Hepatocyte (in vitro differentiated cells): Measurements from ENCODE around the gene SPSB2. TPM values are rescaled to one million over a fixed set of nuclear protein-coding genes. Genes with fewer than 3 reads are reported as not detected.

Experiments
- DNase-seq: peaks from one replicate; pipeline ENCODE4 v3.0.0-alpha.2; 2016; ENCODE audit warnings: low spot score
- H2AFZ ChIP-seq: fragments of 200-600 bp; sonication (generic); 2 replicates; pipeline ENCODE4 v1.6.0; 2016; ENCODE audit warnings: antibody characterized with exemption, mild to moderate bottlenecking
- H3K27ac ChIP-seq: fragments of 200-600 bp; sonication (generic); 2 replicates; pipeline ENCODE4 v1.5.1; 2016; ENCODE audit warnings: mild to moderate bottlenecking
- H3K27me3 ChIP-seq: fragments of 200-600 bp; sonication (generic); 2 replicates; pipeline ENCODE4 v1.6.1; 2016
- H3K36me3 ChIP-seq: fragments of 200-600 bp; sonication (generic); replicated peaks from 2 replicates; pipeline ENCODE4 v1.5.1; 2016; ENCODE audit warnings: low read depth; ENCODE audit not compliant: insufficient read depth
- H3K4me1 ChIP-seq: fragments of 200-600 bp; sonication (generic); 2 replicates; pipeline ENCODE4 v1.5.1; 2016; ENCODE audit warnings: mild to moderate bottlenecking, moderate library complexity; ENCODE audit not compliant: insufficient read depth
- H3K4me2 ChIP-seq: fragments of 200-600 bp; sonication (generic); 2 replicates; pipeline ENCODE4 v1.6.0; 2016
- H3K4me3 ChIP-seq: fragments of 200-600 bp; sonication (generic); 2 replicates; pipeline ENCODE4 v1.5.1; 2016; ENCODE audit warnings: mild to moderate bottlenecking
- H3K79me2 ChIP-seq: fragments of 200-600 bp; sonication (generic); 2 replicates; pipeline ENCODE4 v1.6.0; 2017; ENCODE audit warnings: mild to moderate bottlenecking
- H3K9me2 ChIP-seq: fragments of 200-600 bp; sonication (generic); replicated peaks from 2 replicates; pipeline ENCODE4 v1.6.0; 2017; ENCODE audit warnings: mild to moderate bottlenecking; ENCODE audit not compliant: insufficient read depth
- H3K9me3 ChIP-seq: fragments of 200-600 bp; sonication (generic); 2 replicates; pipeline ENCODE4 v1.5.1; 2016; ENCODE audit warnings: low read depth, mild to moderate bottlenecking
- H4K20me1 ChIP-seq: fragments of 200-600 bp; sonication (generic); 2 replicates; pipeline ENCODE4 v1.6.0; 2016; ENCODE audit warnings: mild to moderate bottlenecking; ENCODE audit not compliant: insufficient read depth, poor library complexity, severe bottlenecking
- CTCF ChIP-seq: fragments of 200-600 bp; sonication (generic); IDR thresholded peaks from 2 replicates; pipeline ENCODE4 v1.5.1; 2016; ENCODE audit warnings: antibody characterized with exemption, mild to moderate bottlenecking; ENCODE audit not compliant: poor library complexity
- EZH2 ChIP-seq: fragments of 200-600 bp; sonication (generic); IDR thresholded peaks from 2 replicates; pipeline ENCODE4 v1.6.1; 2016; ENCODE audit warnings: antibody characterized with exemption, mild to moderate bottlenecking, borderline replicate concordance
- EZH2phosphoT487 ChIP-seq: fragments of 200-600 bp; sonication (generic); IDR thresholded peaks from one replicate; pipeline ENCODE4 v1.6.1; 2018; ENCODE audit warnings: antibody characterized with exemption, mild to moderate bottlenecking, low read depth, moderate library complexity; ENCODE audit not compliant: unreplicated experiment, severe bottlenecking
- WGBS: methylation state at CpG from one replicate; pipeline ENCODE4 v1.1.6; 2016; ENCODE audit warnings: low lambda C conversion rate; ENCODE audit errors: missing lambda C conversion rate; 5-methylcytosine and 5-hydroxymethylcytosine counted together
- polyA plus RNA-seq: library from polyadenylated mRNA; unstranded; fragments of >200 nt; fragmentation: Nextera tagmentation; extraction: Ambion mirVana; gene quantifications from 2 replicates; pipeline ENCODE4 v1.2.1, GENCODE V29; 2016
- total RNA-seq: library from RNA; depleted of rRNA; stranded (reverse); fragments of >200 nt; gene quantifications from 2 replicates; pipeline ENCODE4 v1.2.3, GENCODE V29; 2014

Gene SPSB2
- total and polyA plus RNA-seq, 2 experiments from 2014 or later = 11.0 to 14.1 TPM

GRCh38 chr12:6904280-6905276 lies 31.5 kb upstream of the SPSB2 start, which contains the start of gene LRRC23:
LRRC23 (plus strand) TSS chr12:6904822; CDS start chr12:6905634, 812 bp downstream.
- Histone ChIP-seq H3K4me3 (peak within 1 kb of the TSS; percentile 56), H3K9me2 (no peaks in the 10 kb centered on the region), H3K4me1 (peaks cover 8% of the 10 kb centered on the region), H4K20me1 (no peaks in the 10 kb centered on the region), H3K79me2 (no peaks in the 10 kb centered on the region), H3K27ac (peak within 1 kb of the TSS; percentile 74), H3K4me2 (peak within 1 kb of the TSS; percentile 88), H3K27me3 (no peaks in the 10 kb centered on the region), H3K9me3 (no peaks in the 10 kb centered on the region), H3K36me3 (no peaks in the 10 kb centered on the region), H2AFZ (peak within 1 kb of the TSS; percentile 89)
- WGBS = 6% methylated on average over 34 of the region's 34 CpGs
- DNase-seq = peak; percentile 98
- TF ChIP-seq EZH2phosphoT487 (no peak), CTCF (no peak), EZH2 (no peak)

GRCh38 chr12:6903722-6904121 lies 30.6 kb upstream of the SPSB2 start:
- DNase-seq = no peak
- Histone ChIP-seq H3K9me2 (no peaks in the 10 kb centered on the region), H3K4me1 (peaks cover 8% of the 10 kb centered on the region), H3K79me2 (no peaks in the 10 kb centered on the region), H3K27me3 (no peaks in the 10 kb centered on the region), H2AFZ (peak overlapping the region; percentile 89), H3K36me3 (no peaks in the 10 kb centered on the region), H4K20me1 (no peaks in the 10 kb centered on the region), H3K4me2 (peak overlapping the region; percentile 88), H3K4me3 (no peak overlapping the region), H3K27ac (peak overlapping the region; percentile 51), H3K9me3 (no peaks in the 10 kb centered on the region)
- TF ChIP-seq CTCF = no peak
- no peak for TF ChIP-seq EZH2
- no peak for TF ChIP-seq EZH2phosphoT487
- 69% methylated on average over 1 of the region's 1 CpG for WGBS

DNA sequence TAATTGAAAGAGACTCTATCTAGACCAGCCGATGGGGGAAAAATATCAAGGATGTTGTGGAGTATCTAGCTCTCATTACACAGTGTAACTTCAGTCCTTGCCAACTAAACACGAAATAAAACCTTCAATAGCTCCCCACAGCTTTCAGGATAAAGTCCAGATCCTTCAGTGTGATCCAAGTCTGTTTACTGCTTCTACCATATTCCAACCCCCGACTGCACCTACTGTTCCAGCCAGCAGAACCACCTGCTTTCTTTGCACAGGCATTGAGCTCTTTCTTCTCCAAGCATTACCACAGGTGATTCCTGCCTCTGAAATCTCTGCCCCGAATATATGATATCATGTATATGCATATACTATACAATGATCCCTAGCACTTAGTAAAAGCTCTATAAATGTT lies 29.3 kb upstream of the SPSB2 start:
- H3K9me2 ChIP-seq = no peaks in the 10 kb centered on the region
- no peaks in the 10 kb centered on the region for H3K27me3 ChIP-seq
- H4K20me1 ChIP-seq = no peaks in the 10 kb centered on the region
- no peaks in the 10 kb centered on the region for H3K79me2 ChIP-seq
- no peak for DNase-seq
- H3K9me3 ChIP-seq = no peaks in the 10 kb centered on the region
- no peak overlapping the region for H3K27ac ChIP-seq
- no peak overlapping the region for H2AFZ ChIP-seq
- TF ChIP-seq EZH2phosphoT487 (no peak), CTCF (no peak), EZH2 (no peak)
- H3K4me3 ChIP-seq = no peak overlapping the region
- no peak overlapping the region for H3K4me2 ChIP-seq
- peaks cover 8% of the 10 kb centered on the region for H3K4me1 ChIP-seq
- no peaks in the 10 kb centered on the region for H3K36me3 ChIP-seq
- WGBS = 70% methylated on average over 4 of the region's 4 CpGs
